Neural progenitor cell (in vitro differentiated cells): Measurements from ENCODE around the gene GPR180.

Experiments used
- CTCF ChIP-seq: fragments of 200-600 bp; sonication (generic); IDR thresholded peaks from 2 replicates; pipeline ENCODE4 v1.5.1; 2017; ENCODE audit warnings: antibody characterized with exemption, mild to moderate bottlenecking
- EZH2 ChIP-seq: fragments of 200-600 bp; sonication (generic); IDR thresholded peaks from 2 replicates; pipeline ENCODE4 v1.6.1; 2017; ENCODE audit warnings: antibody characterized with exemption, mild to moderate bottlenecking, moderate library complexity
- EZH2phosphoT487 ChIP-seq: fragments of 200-600 bp; sonication (generic); IDR thresholded peaks from 2 replicates; pipeline ENCODE4 v1.6.1; 2017; ENCODE audit warnings: antibody characterized with exemption

DNA sequence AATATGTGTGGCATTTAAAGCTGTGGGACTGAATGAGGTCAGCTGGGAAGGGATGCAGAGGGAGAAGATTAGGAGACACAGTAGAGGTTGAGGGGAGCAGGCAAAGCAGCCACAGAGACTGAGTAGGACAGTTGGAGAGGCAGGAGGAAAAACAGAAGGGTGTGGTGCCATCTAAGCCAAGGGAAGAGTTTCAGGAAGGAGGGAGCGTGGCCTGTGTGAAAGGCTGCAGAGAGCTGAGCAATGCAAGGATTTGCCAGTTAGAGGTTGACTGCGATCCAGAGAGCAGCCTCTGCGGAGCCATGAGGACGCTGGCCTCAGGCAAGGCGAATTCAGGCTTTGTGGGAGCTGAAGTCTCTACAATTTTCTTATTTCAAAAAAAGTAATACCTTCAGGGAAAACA is 81.8 kb downstream of the GPR180 start:
- TF ChIP-seq CTCF (no peak), EZH2 (no peak), EZH2phosphoT487 (no peak)
